Stimulated activated CD8-positive, alpha-beta memory T cell treated with anti-CD3 and anti-CD28 coated beads, Interleukin-12 subunit alpha, Interleukin-12 subunit beta, amount 100 ng/mL, for 4 hours (primary cell): ENCODE measurements around the gene MAST1.
"Not testable (repeated sequence)": the region's sequence is repeated elsewhere in the genome, so short reads cannot be mapped to it uniquely, and the experiment has no call there.

ENCODE experiments used
- DNase-seq: peaks from one replicate; pipeline ENCODE4 v3.0.0-alpha.2; 2020; ENCODE audit warnings: low read depth

The MAST1 gene

GRCh38 chr19:12800923-12801465, 37.3 kb upstream of the MAST1 start:
- no peak for DNase-seq

GRCh38 chr19:12801466-12802266, 36.6 kb upstream of the MAST1 start, which contains the start of the genes PRDX2 and THSD8:
Gene PRDX2, minus strand, starts transcription at chr19:12801800. Its CDS starts 539 bp downstream, at chr19:12801261.
Gene THSD8, plus strand, starts transcription at chr19:12802069. Its CDS starts 3 bp downstream, at chr19:12802072.
- DNase-seq: peak; percentile 41

GRCh38 chr19:12802267-12803106, 35.8 kb upstream of the MAST1 start:
- no peak for DNase-seq

- no peak for DNase-seq
Observed at GRCh38 chr19:12804051-12804450, 34.3 kb upstream of the MAST1 start.

- DNase-seq: peak; percentile 78
Observed at GRCh38 chr19:12806242-12807081, 31.9 kb upstream of the MAST1 start, which contains the start of gene RNASEH2A. Gene RNASEH2A, plus strand, starts transcription at chr19:12806584. Its CDS starts 90 bp downstream, at chr19:12806674.

GRCh38 chr19:12815088-12815487, 23.2 kb upstream of the MAST1 start:
- no peak for DNase-seq

GRCh38 chr19:12817188-12817587, 21.1 kb upstream of the MAST1 start:
- DNase-seq: not testable (repeated sequence)

GRCh38 chr19:12817810-12818209, 20.5 kb upstream of the MAST1 start:
- DNase-seq: not testable (repeated sequence)

- no peak for DNase-seq
Observed at GRCh38 chr19:12821761-12822160, 16.6 kb upstream of the MAST1 start.

- DNase-seq: no peak
Observed at GRCh38 chr19:12825254-12826131, 12.8 kb upstream of the MAST1 start.

- no peak for DNase-seq
Observed at GRCh38 chr19:12828494-12828893, 9.8 kb upstream of the MAST1 start.

GRCh38 chr19:12833418-12833737, 4.9 kb upstream of the MAST1 start:
- DNase-seq: no peak

GRCh38 chr19:12833738-12834565, 4.4 kb upstream of the MAST1 start:
- DNase-seq: peak; percentile 26

- no peak for DNase-seq
Observed at GRCh38 chr19:12834566-12834943, 3.8 kb upstream of the MAST1 start, which contains the start of gene RTBDN. Gene RTBDN, minus strand, starts transcription at chr19:12834579. Its CDS starts 4,600 bp downstream, at chr19:12829979.

GRCh38 chr19:12834976-12835757, 3.1 kb upstream of the MAST1 start:
- no peak for DNase-seq

- DNase-seq: no peak
Observed at GRCh38 chr19:12836529-12836863, 1.8 kb upstream of the MAST1 start.

- no peak for DNase-seq
Observed at GRCh38 chr19:12837225-12837624, 1.1 kb upstream of the MAST1 start.

- no peak for DNase-seq
Observed at GRCh38 chr19:12838886-12839756, 806 bp downstream of the MAST1 start.
